Calu3 (cell line): ENCODE measurements around the gene PXT1. TPM values are rescaled to one million over a fixed set of nuclear protein-coding genes. Genes with fewer than 3 reads are reported as not detected.

ENCODE experiments used
- BruUV-seq: library from RNA; stranded (reverse); fragments of 400-500 nt; replicated peaks from 2 replicates; lab custom pipeline; 2021; lab: Mats Ljungman, UMichigan
- CTCF ChIA-PET: fragments of 300-600 bp; sonication (Branson Sonifier 250); formaldehyde crosslinking; loops from one replicate; lab custom pipeline; 2022; ENCODE audit warnings: antibody characterized with exemption; lab: Charles Lee
- DNase-seq: peaks from one replicate; pipeline ENCODE4 v3.0.0; 2022
- H3K27ac Mint-ChIP-seq: one replicate; pipeline ENCODE4 v1.8.0; 2022; ENCODE audit warnings: mixed read lengths; ENCODE audit not compliant: unreplicated experiment
- H3K27me3 Mint-ChIP-seq: one replicate; pipeline ENCODE4 v1.8.0; 2022; ENCODE audit warnings: mixed read lengths; ENCODE audit not compliant: unreplicated experiment
- H3K36me3 Mint-ChIP-seq: one replicate; pipeline ENCODE4 v1.8.0; 2022; ENCODE audit warnings: mild to moderate bottlenecking, moderate library complexity, mixed read lengths; ENCODE audit not compliant: insufficient read depth, unreplicated experiment
- H3K4me1 Mint-ChIP-seq: one replicate; pipeline ENCODE4 v1.8.0; 2022; ENCODE audit warnings: mild to moderate bottlenecking, low read depth, mixed read lengths; ENCODE audit not compliant: unreplicated experiment
- H3K4me3 Mint-ChIP-seq: one replicate; pipeline ENCODE4 v1.8.0; 2022; ENCODE audit warnings: mild to moderate bottlenecking, low read depth, moderate library complexity, mixed read lengths; ENCODE audit not compliant: unreplicated experiment
- H3K9me3 Mint-ChIP-seq: one replicate; pipeline ENCODE4 v1.8.0; 2022; ENCODE audit warnings: low read depth, mixed read lengths; ENCODE audit not compliant: unreplicated experiment
- CTCF ChIP-seq: fragments of 200-600 bp; IDR thresholded peaks from one replicate; pipeline ENCODE4 v1.8.0; 2022; ENCODE audit warnings: antibody characterized with exemption; ENCODE audit not compliant: unreplicated experiment
- intact Hi-C: fragments of 100-400 bp; cut with micrococcal nuclease; formaldehyde crosslinking; loops from one replicate; pipeline ENCODE4 v1.10.0; 2022; ENCODE audit not compliant: unreplicated experiment
- total RNA-seq: library from RNA; stranded (reverse); gene quantifications from 2 replicates; pipeline ENCODE4 v1.2.3, GENCODE V29; 2022

Gene PXT1
- total RNA-seq, 1 experiment from 2014 or later: 0.21 TPM

DNA sequence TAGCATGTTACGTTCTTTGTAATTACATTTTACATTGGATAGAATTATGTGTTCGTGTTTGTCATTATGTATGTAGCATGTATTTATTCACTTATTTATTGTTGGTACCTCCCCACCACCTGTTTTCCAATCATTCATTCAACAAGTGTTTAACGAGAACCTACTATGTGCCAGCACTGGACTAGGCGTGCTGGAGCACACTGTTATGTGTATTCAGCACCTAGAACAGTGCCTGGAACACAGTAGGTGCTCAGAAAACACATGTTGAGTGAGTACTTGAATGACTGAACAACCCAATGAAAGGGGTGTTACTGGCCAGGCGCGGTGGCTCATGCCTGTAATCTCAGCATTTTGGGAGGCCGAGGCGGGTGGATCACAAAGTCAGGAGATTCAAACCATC, 66.5 kb downstream of the PXT1 start:
- H3K27ac Mint-ChIP-seq: no peak overlapping the region
- no peaks in the 10 kb centered on the region for H3K4me1 Mint-ChIP-seq
- BruUV-seq: no TSS peak
- intact Hi-C loops: no loop called here
- DNase-seq: no peak
- no peaks in the 10 kb centered on the region for H3K9me3 Mint-ChIP-seq
- no peak for TF ChIP-seq CTCF
- H3K36me3 Mint-ChIP-seq: no peaks in the 10 kb centered on the region
- CTCF ChIA-PET: no interaction called here
- H3K4me3 Mint-ChIP-seq: no peak overlapping the region
- peaks cover 40% of the 10 kb centered on the region for H3K27me3 Mint-ChIP-seq

DNA sequence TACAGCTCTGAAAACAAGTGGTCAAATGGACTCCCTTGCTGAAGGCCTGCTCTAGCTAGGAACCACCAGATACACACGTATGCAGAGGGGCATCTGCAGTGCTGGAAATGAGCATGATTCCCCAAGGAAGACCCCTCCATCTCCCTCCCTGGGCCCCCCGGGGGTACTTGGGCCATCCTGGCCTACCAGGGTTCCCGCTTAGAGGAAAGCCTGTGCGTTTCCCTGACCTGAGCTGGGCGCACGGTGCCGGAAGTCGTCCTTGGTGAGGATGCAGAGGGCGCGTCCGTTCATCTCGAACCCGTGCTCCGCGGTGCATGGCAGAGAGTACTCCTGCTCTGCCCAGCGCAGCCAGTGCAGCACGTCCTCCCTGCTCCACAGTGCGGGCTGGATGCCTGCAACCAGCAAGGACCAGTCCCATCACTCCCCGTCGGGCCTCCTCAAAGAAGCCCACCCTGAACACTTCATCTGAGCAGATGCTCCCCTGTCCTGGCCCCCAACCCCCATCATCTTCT, 67.0 kb downstream of the PXT1 start:
- DNase-seq: no peak
- Mint-ChIP-seq H3K27me3 (peaks cover 40% of the 10 kb centered on the region), H3K4me1 (no peaks in the 10 kb centered on the region), H3K36me3 (no peaks in the 10 kb centered on the region), H3K27ac (no peak overlapping the region), H3K9me3 (no peaks in the 10 kb centered on the region), H3K4me3 (no peak overlapping the region)
- CTCF ChIA-PET: no interaction called here
- BruUV-seq: no TSS peak
- no peak for TF ChIP-seq CTCF
- intact Hi-C loops: no loop called here

- Mint-ChIP-seq H3K27ac (no peak overlapping the region), H3K36me3 (no peaks in the 10 kb centered on the region), H3K4me1 (no peaks in the 10 kb centered on the region), H3K4me3 (no peak overlapping the region), H3K27me3 (peaks cover 40% of the 10 kb centered on the region), H3K9me3 (no peaks in the 10 kb centered on the region)
- intact Hi-C loops: no loop called here
- BruUV-seq: no TSS peak
- DNase-seq: no peak
- CTCF ChIA-PET: interaction anchor here (0.7 kb wide), 1 partner anchor 170 kb away, joined by 3 read pairs; no protein-coding TSS in a partner anchor
- TF ChIP-seq CTCF: no peak
Observed at GRCh38 chr6:36374972-36375371, 67.7 kb downstream of the PXT1 start.

DNA sequence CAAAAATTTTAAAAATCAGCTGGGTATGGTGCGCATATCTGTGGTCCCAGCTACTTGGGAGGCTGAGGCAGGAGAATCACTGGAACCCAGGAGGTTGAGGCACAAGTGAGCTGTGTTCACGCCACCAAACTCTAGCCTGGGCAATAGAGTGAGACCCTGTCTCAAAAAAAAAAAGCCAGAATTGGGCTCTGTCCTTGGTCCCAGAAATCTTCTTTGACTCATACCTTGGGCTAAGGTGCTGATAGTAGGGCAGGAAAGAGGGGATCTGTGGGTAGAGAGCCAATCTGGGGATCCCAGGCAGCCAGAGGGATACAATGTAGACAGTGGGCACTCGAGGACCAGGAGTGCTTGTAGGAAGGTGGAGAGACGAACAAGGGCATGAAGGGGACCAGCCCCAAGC, 68.5 kb downstream of the PXT1 start:
- no TSS peak for BruUV-seq
- TF ChIP-seq CTCF: no peak
- H3K27me3 Mint-ChIP-seq: peaks cover 40% of the 10 kb centered on the region
- CTCF ChIA-PET: interaction anchor here (0.7 kb wide), 1 partner anchor 171 kb away, joined by 3 read pairs; no protein-coding TSS in a partner anchor
- intact Hi-C loops: no loop called here
- H3K27ac Mint-ChIP-seq: no peak overlapping the region
- H3K4me3 Mint-ChIP-seq: no peak overlapping the region
- no peaks in the 10 kb centered on the region for H3K4me1 Mint-ChIP-seq
- no peak for DNase-seq
- no peaks in the 10 kb centered on the region for H3K9me3 Mint-ChIP-seq
- H3K36me3 Mint-ChIP-seq: no peaks in the 10 kb centered on the region
